GM12892 (cell line): ENCODE measurements around the gene FGF10.

Experiments used
- POLR2A ChIP-seq: IDR thresholded peaks from 2 replicates; pipeline ENCODE4 v1.6.1; 2011; ENCODE audit warnings: low read depth, low read length, control low read depth
- POLR2AphosphoS5 ChIP-seq: IDR thresholded peaks from 2 replicates; pipeline ENCODE4 v1.6.1; 2011; ENCODE audit warnings: low read depth, low read length, control low read depth

GRCh38 chr5:44372028-44372427, 17.2 kb downstream of the FGF10 start:
- no peak for TF ChIP-seq POLR2A
- TF ChIP-seq POLR2AphosphoS5, result no peak
